HL-60/S4 treated with phorbol 12-myristate 13-acetate at 8.2 ng/mL for 4 days and 3 days (cell line): ENCODE data around the gene NOX4.
"Not testable (repeated sequence)": the region's sequence is repeated elsewhere in the genome, so short reads cannot be mapped to it uniquely, and the experiment has no call there.

ENCODE experiments used
- in situ Hi-C: fragments of 300-500 bp; cut with MboI; formaldehyde crosslinking; loops from 2 replicates; pipeline ENCODE4 v1.15.0; 2022; ENCODE audit warnings: low sequenced_read_pairs

The NOX4 gene

DNA sequence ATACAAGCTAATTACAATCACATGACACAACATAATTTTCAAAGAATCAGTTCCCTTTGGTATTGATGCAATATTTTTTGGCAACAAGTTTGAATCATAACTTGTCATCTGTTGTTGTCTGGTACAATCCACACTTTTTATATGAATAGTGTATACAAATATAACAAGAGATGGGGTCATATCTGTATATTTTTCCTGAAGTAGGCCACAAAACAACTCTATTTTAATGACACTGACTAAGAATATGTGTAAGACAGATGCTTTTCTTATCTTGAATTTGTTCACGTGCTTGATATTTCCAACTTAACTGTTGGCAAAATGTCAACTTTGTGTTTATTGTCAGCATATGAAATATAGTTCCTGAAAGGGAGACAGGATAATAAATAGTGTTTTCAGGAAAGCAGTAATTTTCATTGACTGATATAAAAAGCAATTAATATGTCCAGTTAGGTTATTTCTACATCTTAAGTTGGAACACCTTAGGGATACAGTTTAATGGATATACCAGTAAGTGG, 27.9 kb downstream of the NOX4 start:
- in situ Hi-C loops, result no loop called here

DNA sequence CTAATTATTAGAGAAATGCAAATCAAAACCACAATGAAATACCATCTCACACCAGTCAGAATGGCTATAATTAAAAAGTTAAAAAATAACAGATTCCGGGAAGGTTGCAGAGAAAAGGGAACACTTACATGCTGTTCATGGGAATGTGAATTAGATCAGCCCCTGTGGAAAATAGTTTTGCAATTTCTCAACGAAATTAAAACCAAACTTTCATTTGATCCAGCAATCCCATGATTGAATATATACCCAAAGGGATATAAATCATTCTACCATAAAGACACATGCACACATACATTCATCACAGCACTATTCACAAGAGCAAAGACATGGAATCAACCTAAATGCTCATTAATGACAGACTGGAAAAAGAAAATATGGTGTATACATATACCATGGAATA, 32.5 kb downstream of the NOX4 start:
- in situ Hi-C loops, result no loop called here

DNA sequence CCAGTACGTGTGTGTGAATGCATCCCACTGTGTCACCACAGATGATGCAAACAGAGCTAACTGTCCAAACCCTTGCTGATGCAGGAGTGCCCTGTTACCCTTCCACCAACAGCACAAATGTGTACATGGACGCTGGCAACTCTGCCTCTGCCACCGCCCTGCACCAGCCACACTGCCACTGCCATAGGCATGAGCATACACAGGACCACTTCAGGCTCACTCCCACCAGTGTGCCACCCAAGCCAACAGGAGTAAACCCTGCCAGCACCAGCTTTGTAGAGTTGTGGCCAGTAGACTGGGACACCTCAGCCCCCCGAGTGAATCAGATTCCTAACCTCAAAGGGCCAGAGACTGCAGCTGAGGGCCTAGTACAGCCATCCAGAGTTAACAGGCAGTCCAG, 34.0 kb downstream of the NOX4 start:
- in situ Hi-C loops, result no loop called here

DNA sequence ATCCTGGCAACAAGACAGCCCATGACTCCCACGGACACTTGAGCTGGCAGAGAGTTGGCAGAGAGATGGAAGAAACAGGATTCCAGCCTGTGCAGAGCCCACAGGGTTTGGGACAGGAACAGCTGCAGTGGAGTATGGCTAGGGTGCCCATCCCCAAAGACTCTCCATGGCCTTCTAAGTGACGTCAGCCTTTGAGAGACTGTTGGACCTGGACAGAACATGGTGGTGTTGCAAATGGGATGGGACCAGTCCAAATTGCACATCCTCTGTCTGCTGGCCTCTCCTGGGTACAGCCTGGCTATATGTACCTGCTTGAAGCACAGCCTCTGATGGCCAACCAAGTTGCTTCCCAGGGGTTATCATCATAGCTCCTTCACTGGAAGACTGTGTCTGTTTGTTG, 34.5 kb downstream of the NOX4 start:
- in situ Hi-C loops, result no loop called here

DNA sequence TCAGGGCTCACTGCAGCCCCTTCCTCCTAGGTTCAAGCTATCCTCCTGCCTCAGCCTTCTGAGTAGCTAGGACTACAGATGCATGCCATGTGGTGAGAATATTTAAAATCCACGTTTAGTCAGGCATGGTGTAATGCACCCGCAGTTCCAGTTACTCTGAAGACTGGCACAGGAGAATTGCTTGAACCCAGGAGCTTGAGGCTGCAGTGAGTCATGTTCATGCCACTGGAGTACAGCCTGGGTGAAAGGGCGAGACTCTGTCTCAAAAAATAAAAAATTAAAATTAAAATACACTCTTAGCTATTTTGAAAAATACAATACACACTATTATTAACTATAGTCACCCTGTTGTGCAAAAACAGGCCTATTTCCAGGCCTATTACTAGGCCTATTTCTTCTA, 38.4 kb downstream of the NOX4 start:
- in situ Hi-C loops, result no loop called here

DNA sequence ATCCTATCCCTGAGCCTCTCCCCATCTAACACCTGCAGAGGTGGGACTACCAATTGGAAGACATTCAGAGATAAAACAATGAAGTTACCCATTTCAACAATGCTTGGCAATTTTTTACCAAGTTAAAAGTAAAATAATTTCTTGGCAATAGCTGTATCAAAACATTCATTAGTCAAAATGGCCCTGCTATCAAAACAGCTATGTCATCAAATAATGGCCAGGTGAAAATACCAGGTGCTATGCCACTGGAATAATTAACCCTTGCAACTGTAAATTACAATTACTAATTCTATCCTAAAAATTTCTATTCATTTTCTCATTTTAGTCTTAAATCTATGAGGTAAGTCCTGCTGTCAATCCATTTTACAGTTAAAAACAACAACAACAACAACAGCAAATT, 43.3 kb downstream of the NOX4 start:
- in situ Hi-C loops, result no loop called here

DNA sequence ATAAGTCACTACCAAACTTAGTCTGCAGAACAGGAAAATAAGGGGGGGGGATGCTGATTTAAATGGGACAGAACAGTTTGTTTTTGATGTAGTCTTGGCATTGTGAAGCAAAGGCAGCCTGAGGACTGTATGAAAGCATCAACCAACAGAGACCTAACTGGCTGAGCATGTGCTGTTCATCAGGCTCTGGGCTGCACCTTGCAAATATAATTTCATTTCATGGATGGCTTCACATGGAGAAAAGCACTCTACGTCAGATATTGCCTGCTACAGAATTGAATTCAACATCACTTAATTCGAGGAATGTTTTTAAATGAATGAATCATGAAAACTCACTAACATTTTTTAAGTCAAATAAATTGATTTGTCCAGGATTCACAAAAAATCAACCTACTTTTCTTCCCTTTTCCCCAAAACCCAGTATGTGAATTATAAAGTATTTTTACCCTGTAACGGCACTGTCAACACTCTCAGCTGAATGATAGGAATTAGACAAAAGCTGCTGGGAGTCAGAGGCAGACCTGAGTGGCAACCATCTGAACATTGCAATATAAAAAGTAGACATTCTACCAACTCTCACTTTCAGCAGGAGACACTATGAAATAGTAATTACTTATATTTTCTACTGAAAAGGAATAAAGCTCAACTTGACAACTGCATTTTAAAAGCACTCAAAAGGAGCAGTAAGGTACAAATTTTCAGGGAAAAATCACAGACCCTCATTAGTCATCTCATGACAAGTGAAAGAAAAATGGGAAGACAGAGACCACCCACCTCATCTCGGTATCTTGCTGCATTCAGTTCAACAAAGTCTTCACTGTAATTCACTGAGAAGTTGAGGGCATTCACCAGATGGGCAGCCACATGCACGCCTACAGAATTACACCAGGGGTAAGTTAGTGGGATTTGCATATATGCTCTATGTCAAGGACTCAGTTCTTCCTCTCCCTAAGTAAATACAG, 47.5 kb downstream of the NOX4 start:
- in situ Hi-C loops, result no loop called here

DNA sequence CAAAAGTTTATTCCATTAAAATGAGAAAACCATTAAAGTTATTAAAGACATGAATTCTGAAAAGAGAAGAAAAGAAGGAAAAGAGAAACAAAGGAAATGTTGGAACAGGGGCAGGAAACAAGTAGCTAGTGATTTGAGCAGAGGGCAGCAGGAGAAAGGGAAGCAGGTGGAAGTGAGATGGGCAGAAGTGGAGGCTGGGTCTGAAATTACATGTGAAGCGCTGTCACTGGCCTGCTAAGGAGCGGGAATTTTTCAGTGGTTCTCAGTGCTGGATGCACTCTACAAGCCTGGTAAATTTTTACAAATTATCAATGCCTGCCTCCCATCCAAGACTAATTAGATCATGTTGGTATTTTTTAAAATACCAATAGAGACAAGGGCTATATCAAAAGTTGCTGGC, 48.4 kb downstream of the NOX4 start:
- in situ Hi-C loops, result no loop called here

DNA sequence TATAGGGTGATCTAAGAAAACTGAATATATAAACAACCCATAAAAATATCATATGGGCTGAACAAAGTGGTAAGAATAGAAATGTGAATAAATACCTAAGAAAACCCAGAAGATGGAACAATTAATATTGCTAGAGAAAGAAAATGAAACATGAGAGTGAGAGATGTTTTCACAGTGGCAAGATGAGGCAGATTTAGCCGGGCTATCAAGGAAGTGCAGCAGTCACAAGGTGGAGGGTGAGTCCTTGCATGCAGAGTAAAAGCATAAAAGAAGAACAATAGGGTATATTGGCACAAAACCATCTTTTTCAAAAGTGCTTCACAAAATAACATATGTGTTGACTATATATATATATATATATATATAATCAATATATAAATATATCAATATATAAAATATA, 49.6 kb downstream of the NOX4 start:
- in situ Hi-C loops, result no loop called here

DNA sequence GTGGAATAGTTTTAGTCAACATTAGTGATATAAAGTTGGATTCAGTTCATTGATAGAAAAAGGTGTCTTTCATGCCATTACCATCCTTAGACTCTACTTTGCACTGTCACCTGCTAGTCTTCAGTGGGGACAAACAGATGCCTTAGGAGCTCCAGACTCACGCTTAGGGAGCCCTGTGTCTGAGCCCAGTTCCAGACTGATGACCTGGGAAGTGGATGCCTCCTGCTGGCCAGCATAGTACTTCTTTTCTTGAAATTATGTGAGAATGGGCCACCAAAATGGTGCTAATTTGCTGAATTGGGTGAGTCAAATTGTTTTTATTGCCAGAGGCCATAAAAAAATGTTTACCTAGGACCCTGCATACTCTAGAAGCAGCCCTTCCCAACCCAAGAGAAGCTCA, 53.9 kb downstream of the NOX4 start:
- in situ Hi-C loops, result no loop called here

DNA sequence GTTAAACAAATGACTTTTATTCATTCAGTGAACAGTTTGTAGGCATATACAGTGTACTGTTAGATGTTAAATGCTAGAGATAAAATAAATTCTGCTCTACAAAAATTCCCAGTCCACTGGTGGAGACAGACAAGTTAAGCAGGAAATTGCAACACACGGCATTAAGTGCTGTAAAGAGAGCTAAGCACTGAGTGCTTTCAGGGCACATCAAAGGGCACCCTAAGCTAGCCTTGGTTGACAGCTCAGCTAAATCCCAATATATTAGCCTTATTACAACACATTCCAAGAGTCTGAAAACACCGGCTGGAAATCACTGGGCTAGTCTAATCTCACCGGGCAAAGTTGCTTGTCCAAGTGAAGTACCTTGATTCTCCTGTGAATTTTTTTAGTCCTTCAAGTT, 55.1 kb downstream of the NOX4 start:
- in situ Hi-C loops, result no loop called here

DNA sequence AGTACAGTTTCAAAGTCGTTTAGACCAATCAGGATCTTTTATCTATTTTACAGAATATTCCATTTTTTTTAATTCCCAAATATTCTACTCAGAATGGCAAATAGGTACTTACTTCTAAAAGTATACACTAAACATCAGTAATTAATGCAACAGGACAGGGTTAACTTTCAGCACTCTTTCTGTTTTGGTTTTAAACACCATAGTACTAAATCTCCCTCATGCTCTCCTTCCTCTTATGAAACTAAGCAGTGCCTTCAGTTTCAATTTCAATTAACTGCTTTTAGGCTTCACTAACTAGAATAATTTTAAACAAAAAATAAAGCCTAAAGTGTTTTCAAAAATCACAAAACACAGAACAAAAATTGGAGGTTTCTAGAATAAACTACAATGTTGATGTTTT, 57.9 kb downstream of the NOX4 start:
- in situ Hi-C loops, result no loop called here

DNA sequence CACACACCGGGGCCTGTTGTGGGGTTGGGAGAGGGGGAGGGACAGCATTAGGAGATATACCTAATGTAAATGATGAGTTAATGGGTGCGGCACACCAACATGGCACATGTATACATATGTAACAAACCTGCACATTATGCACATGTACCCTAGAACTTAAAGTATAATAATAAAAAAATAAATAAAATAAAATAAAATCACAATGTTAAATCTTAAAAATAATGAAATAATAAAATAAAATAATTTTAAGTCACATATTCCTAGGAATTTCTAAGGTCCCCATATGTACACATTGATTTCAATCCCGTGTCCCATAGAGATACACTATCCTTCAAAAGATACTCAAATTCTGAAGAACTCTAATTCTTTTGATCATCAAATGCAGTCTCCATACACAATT, 59.0 kb downstream of the NOX4 start:
- in situ Hi-C loops, result not testable (repeated sequence)

DNA sequence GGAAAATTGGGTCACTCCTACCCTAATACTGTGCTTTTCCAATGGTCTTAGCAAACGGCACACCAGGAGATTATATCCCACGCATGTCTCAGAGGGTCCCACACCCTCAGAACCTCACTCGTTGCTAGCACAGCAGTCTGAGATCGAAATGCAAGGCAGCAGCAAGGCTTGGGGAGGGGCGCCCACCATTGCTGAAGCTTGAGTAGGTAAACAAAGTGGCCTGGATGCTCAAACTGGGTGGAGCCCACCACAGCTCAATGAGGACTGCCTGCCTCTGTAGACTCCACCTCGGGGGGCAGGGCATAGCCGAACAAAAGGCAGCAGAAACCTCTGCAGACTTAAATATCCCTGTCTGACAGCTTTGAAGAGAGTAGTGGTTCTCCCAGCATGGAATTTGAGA, 64.7 kb downstream of the NOX4 start:
- in situ Hi-C loops, result not testable (repeated sequence)

DNA sequence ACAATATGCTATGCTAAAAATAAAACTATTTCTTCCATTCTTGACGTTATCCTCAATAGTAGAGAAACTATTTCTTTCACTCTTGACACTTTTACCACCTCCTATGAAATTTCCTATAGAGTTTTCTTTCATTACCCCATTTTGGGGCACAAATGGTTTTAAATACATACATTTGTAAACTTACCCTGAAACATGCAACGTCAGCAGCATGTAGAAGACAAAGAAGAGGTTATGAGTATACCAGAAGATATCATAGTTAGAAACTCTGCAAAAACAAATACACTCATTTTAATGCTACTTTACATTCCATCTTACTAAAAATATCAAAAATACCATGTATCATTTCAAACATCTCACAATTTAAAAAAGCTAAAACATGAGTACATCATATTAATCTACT, 69.5 kb downstream of the NOX4 start:
- in situ Hi-C loops, result no loop called here

DNA sequence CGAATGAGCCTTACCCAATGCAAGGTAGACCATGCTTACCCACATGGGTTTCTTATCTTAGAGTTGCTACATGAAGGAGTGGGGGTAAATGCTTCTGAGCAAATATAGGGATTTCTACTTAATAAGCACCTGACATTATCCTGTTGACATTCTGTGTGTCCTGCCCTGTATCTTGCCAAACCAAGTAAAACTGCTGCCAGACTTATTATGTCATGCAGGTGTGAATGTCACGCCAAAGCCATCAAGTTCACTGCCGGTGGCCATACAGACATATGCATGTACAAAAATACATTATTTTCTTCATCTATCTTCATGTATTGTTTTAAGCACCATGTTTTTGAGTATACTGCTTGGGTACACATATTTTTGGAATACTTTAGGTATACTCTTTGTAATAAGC, 70.2 kb downstream of the NOX4 start:
- in situ Hi-C loops, result no loop called here

DNA sequence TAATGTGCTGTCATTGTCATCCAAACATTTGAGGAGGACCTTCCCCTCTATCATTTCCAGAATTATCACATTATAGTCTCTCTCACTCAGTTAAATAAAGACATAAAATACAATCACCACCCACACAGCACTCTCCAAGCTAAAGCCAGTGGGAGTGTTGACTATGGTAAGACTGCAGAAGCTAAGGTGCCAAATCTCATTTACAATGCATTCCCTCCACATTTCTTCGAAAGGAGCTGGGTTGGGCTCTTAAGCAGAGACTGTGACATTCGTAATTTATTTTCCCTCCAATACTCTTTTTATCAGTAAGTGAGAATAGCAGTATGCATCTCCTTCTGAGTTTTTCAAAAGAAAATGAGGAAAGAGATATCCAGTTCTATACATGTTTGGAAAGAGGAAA, 74.2 kb downstream of the NOX4 start:
- in situ Hi-C loops, result no loop called here

DNA sequence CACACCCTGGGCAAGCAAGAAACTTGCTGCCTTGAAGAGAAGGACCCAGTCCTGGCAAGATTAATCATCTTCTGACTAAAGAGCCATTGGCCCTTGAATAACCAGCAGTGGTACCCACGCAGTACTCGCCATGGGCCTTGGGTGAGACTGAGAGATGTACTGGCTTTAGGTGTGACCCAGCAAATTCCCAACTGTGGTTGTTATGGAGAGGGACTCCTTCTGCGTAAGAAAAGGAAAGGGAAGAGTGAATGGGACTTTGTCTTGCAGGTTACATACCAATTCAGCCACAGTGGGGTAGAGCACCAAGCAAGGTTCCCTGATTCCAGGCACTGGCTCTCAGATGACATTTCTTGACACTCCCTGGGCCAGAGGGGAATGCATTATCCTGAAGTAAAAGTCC, 80.1 kb downstream of the NOX4 start:
- in situ Hi-C loops, result not testable (repeated sequence)

DNA sequence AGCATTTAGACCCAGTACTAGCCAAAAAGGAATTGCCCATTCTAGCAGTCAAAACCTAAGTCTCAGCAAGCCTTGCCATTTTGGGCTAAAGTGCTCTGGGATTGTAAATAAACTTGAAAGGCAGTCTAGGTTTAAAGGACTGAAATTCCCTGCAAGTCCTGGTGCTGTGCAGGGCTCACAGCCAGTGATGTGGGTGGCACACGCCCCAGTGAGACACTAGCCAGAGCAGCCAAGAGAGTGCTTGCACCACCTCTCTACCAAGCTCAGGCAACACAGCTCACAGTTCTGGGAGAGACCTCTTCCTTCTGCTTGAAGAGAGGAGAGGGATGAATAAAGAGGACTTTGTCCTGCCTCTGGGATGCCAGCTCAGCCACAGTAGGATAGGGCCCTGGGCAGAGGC, 80.5 kb downstream of the NOX4 start:
- in situ Hi-C loops, result not testable (repeated sequence)

DNA sequence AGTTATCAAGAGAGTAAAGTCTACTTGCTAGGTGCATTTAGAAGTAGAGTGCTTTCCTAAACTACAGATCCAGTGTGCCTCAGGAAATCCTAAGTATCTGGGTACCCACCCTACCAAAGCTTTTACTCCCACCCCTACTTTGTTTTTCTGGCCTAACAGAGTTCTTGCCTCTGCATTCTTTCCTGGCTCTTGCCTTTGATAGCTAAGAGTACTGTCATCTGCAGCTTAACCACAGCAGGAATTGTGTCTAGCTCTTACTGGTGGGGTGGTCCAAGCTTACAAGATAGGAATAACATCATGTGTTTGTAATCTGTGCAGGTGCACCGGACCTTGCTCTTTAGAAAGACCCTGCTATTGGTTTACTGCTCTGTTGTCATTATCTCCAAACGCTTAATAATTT, 82.7 kb downstream of the NOX4 start:
- in situ Hi-C loops, result not testable (repeated sequence)

DNA sequence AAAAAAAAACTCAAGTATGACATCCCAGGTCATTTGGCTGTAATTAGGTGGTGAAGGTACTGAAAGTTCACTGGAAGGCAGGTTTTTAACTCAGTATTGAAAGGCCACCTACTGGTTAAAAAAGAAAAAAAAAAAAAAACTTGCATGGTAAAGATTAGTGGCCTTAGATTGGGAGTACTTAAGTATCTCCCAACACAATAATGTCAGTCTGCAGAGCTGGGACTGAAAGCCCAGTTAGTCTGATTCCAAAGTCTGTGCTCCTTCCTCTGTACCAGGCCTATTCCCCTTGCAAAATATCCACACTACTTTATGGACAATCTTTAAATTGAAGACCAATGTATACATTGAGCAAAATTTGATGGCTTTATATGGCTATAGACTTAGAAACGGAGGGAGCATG, 85.5 kb downstream of the NOX4 start:
- in situ Hi-C loops, result no loop called here

DNA sequence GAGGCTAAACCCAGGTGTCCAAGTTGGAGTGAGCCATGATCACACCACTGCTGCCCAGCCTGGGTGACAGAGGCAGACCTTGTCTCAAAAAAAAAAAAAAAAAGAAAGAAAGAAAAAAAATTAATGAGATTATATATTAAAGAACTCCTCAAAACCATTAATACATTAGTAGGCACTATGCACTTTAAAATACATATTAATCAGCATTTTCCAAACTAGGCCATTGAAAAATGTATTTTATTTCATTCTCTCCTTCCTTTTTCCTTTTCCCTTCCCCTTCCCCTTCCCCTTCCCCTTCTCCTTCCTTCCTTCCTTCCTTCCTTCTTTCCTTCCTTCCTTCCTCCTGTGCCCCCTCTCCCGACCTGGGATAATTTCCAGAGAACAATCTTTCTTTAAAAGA, 99.5 kb downstream of the NOX4 start:
- in situ Hi-C loops, result not testable (repeated sequence)

DNA sequence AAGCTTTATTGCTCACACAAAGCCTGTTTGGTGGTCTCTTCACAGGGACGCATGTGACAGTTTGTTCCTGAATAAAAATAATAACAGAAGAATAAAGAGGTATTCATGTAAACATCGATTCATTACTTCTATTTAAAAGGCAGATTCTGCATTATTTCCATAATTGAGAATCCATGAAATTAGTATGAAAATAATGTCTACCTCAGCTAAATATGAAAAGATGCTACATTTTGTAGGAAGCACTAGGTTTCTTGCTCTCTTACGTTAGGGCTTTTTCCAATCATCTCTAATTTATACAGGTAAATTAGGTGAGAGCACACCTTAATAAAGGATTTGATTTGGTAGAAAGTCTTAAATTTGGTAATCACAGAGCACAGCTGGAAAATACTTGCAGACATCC, 103.7 kb downstream of the NOX4 start:
- in situ Hi-C loops, result not testable (repeated sequence)
